ENCODE measurements around the gene TFAP2E.

The TFAP2E gene

GRCh38 chr1:35573198-35574124 is at the start of gene TFAP2E:
TSS of gene TFAP2E (plus strand) at chr1:35573314. CDS start at chr1:35573578, 264 bp downstream.
- no peak for DNase-seq

GRCh38 chr1:35524106-35524505 is 49.0 kb upstream of the TFAP2E start:
- no peak for DNase-seq

GRCh38 chr1:35530168-35530567 is 42.9 kb upstream of the TFAP2E start:
- DNase-seq = no peak

GRCh38 chr1:35530946-35531345 is 42.2 kb upstream of the TFAP2E start:
- no peak for DNase-seq

GRCh38 chr1:35531368-35531767 is 41.7 kb upstream of the TFAP2E start:
- no peak for DNase-seq

- DNase-seq = no peak
Observed at GRCh38 chr1:35532497-35533223, 40.5 kb upstream of the TFAP2E start.

GRCh38 chr1:35533586-35533985 is 39.5 kb upstream of the TFAP2E start:
- DNase-seq = no peak

GRCh38 chr1:35535243-35535642 is 37.9 kb upstream of the TFAP2E start:
- no peak for DNase-seq

GRCh38 chr1:35536556-35537162 is 36.5 kb upstream of the TFAP2E start:
- no peak for DNase-seq

- no peak for DNase-seq
Observed at GRCh38 chr1:35537806-35538205, 35.3 kb upstream of the TFAP2E start.

- DNase-seq = no peak
Observed at GRCh38 chr1:35539073-35539823, 33.9 kb upstream of the TFAP2E start.

GRCh38 chr1:35539824-35540261 is 33.3 kb upstream of the TFAP2E start:
- DNase-seq = no peak

GRCh38 chr1:35544976-35545375 is 28.1 kb upstream of the TFAP2E start:
- no peak for DNase-seq

GRCh38 chr1:35546614-35547013 is 26.5 kb upstream of the TFAP2E start:
- DNase-seq = no peak

GRCh38 chr1:35553851-35554250 is 19.3 kb upstream of the TFAP2E start:
- DNase-seq = no peak

- DNase-seq = no peak
Observed at GRCh38 chr1:35554266-35555211, 18.6 kb upstream of the TFAP2E start.

- no peak for DNase-seq
Observed at GRCh38 chr1:35555212-35555584, 17.9 kb upstream of the TFAP2E start.

GRCh38 chr1:35555601-35556477 is 17.3 kb upstream of the TFAP2E start:
- no peak for DNase-seq

- no peak for DNase-seq
Observed at GRCh38 chr1:35556484-35557117, 16.5 kb upstream of the TFAP2E start.

- DNase-seq = no peak
Observed at GRCh38 chr1:35557118-35557610, 15.9 kb upstream of the TFAP2E start, which contains the start of gene KIAA0319L. TSS of gene KIAA0319L (minus strand) at chr1:35557403. CDS start at chr1:35554491, 2,912 bp downstream.

All from stimulated activated CD4-positive, alpha-beta T cell treated with anti-CD3 and anti-CD28 coated beads, Interleukin-12 subunit alpha, Interleukin-12 subunit beta, amount 100 ng/mL, for 4 hours (primary cell).